GM18499 (cell line): ENCODE measurements around the gene COPS6.
A peak's percentile ranks its signal among the peaks of the same experiment; 100 is the strongest.

Source experiments
- ATAC-seq: cut with Tn5 transposase; IDR thresholded peaks from one replicate; pipeline ENCODE4 v1.9.1; 2021; ENCODE audit warnings: moderate number of reproducible peaks; ENCODE audit not compliant: insufficient read depth, unreplicated experiment

The COPS6 gene

DNA sequence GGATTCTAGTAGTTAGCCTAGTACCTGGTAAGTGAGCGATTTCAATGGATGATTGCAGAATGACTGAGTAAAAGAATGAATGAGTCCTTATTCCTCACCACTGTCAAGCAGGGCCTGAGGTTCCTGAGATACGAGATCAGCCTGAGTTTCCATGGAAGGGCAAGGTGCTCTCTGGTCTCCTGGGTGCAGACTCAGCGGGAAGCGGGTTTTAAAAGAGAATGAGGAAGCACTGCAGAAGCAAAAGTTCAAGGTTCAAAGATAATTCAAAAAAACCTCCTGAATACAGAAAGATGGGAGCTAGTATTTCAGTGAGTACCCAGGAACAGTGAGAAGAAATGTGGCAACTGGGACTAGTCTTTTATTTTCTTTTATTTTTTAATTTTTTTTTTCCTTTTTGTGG is 11.6 kb upstream of the COPS6 start:
- no peak for ATAC-seq

DNA sequence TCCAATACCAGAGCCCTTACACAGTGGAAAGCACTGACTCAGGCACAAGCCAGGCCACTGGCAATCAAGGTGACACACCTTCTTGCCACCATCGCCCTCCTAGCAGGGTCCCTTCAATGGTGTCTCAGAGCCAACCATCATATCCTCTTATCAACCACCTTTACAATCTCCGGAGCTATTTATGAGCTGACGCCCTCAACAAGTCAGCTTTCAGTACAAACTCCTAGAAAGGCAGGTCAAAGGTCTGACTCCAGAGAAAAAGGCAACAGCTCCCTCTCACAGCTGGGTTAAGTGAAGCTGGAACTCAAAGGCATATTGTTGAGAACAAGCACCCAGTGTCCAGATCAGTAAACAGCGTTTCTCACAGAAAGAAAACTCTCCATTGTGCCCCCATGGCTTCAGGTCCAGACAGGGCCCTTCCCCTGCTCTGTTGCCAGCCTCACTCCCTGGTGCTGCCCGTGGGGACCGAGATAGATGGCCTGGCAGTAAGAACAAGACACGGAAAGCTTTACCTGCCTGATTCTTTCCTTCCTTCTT is 9.7 kb upstream of the COPS6 start:
- no peak for ATAC-seq

DNA sequence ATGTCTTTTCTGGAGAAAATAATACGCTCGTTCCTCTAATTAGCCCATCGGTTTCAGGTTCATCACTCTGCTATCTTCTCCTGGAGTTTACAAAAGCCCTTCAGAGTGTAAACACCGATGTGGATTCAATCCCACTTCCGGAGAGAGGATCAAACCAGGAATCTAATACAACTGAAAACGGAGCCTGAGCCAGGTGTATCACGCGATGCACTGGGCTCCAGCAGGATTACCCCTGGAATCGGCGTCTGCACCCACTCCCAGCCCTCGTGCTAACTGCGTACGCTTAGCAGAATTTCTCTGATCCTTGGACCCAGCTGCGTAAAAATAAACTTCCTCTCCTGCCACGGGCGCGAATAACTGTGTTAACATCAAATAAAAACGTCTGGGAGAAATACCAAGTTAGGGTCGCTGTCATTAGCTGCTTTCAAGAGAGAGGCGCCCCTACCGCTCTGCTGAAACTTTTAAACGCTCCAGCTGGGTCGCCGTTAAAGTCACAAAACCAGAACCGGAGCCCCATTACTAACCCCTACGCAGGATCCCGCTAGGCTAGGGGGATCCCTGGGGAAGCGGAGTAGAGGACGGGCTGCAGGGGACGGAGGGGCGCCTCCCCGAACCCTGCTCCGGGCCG is 7.7 kb upstream of the COPS6 start:
- ATAC-seq, result no peak

DNA sequence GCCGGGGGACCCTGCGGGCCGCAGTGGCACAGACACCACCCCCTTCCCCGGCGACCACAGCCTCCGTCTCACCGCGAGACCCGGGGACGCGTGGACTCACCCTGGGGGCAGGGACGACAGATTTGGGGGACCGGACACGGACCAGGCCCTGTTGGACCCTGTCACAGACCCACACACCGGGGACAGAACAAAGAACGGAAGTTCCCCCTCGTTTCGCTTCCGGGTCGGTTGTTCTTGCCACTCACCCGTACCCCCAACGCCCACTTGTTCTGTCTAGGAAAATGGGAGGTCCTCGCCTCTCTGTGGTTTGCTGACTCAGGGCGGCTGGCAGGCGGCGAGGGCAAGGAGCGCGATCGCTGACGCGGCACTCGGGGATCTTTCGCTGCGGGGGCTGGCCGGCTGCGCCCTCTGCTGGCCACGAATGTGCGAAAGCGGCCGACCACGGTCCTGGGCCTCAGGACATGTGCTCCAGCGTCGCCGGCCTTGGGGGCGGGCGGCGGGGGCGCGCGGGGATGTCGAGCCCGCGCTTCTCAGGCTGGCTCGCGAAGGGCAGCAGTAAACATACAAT is 7.2 kb upstream of the COPS6 start, which contains the start of gene ZNF3:
Gene ZNF3 (minus strand): TSS at position 189 of the 568 bp plus-strand sequence. CDS start 4,366 bp downstream, outside the sequence.
- peak; percentile 46 for ATAC-seq

DNA sequence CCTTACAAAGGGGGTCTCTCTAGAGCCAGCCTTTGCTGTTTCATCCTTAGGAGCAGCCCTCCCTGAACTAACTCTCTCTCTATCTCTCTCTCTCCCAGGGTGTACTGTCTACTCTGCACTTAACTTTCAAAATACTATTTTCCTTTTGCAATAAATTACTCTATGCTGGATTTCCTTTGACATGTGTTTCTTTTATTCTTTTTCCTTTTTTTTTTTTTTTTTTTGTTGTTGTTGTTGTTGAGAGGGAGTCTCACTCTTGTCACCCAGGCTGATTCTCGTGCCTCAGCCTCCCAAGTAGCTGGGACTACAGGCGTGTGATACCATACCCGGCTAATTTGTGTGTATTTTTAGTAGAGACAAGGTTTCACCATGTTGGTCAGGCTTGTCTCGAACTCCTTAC is 5.8 kb upstream of the COPS6 start:
- ATAC-seq, result no peak

DNA sequence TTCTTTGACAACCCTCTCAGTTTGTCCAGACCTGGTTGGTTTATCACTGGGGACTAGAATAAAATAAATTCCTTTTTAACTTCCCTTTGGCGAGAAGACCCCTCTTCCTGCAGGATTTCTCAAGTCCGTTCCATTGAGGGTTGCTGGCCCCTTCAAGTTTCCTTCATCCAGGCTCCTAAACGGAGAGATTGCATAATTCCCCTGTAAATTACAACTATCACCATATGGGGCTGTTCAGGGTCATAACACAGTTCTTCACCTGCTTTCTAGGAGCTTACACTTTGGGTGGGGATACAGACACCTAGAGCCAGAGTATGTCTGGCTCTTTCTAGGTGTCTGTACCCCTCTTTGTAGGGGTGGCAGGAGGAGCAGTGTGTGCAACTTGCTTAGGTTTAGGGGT is 3.3 kb upstream of the COPS6 start:
- ATAC-seq, result no peak

DNA sequence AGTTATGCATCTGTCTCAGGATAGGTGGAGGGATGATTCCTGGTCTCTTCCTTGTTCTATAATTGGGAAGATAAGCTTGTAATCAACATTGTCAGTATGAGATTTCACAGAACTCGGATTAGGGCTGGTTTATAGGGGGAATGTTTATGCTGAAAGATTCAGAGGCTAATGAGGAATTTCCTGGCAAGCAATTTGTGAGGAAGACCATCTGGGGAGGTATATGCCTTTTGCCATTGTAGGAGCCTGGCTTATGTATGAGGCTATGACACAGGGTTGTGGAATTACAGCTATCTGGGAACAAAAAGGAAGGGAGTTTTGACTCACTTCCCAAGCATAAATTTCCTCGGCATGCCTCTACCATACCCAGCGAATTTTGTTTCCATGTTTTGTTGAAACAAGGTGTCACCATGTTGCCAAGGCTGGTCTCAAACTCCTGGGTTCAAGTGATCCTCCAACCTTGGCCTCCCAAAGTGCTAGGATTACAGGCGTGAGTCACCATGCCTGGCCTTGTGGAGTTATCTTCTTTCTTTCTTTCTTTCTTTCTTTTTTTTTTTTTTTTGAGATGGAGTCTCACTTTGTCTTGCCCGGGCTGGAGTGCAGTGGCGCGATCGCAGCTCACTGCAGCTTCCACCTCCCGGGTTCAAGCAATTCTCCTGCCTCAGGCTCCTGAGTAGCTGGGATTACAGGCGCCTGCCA is 1.6 kb upstream of the COPS6 start:
- no peak for ATAC-seq

DNA sequence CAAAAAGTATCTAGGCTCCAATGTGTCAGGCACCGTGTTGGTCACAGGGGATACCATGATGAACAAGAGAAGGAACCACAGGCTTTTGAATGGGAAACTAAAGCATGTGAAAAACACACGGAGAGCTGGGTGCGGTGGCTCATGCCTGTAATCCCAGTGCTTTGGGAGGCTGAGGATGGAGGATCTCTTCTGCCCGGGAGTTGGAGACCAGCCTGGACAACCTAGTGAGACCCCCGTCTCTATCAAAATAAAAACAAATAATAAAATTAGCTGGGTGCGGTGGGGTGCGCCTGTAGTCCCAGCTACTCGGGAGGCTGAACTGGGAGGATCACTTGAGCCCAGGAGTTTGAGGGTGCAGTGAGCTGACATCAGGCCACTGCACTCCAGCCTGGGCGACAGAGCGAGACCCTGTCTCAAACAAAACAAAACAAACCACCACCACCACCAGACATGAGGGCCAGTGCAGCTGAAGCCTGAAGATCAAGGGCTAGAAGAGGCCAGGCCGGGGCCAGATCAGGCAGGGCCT is 611 bp upstream of the COPS6 start:
- ATAC-seq, result no peak

DNA sequence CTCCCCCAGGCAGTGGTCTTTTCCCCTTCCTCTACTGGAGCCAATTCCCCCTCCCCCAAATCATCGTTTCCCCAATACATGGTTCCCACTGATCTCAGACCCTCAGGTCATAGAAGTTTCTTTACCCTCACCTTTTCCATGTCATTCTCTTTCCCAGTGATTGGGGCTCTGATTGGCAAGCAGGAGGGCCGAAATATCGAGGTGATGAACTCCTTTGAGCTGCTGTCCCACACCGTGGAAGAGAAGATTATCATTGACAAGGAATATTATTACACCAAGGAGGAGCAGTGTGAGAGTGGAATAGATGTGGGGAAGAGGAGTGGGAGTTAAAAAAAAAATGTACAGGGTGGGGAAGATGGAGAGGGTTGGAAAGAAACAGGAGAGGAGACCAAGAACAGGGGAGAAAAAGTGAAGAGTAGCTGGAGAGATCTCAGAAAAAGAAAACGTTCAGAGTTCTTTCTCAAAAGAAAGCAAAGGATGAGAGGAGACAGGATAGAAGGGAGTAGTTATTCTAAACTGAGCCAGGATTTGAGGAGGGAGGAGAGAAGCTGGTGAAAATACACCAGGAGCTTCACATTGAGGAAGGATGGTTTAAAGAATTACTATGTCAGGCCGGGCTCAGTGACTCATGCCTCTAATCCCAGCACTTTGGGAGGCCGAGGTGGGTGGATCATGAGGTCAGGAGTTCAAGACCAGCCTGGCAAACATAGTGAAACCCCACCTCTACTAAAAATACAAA is 858 bp downstream of the COPS6 start:
- ATAC-seq, result no peak

DNA sequence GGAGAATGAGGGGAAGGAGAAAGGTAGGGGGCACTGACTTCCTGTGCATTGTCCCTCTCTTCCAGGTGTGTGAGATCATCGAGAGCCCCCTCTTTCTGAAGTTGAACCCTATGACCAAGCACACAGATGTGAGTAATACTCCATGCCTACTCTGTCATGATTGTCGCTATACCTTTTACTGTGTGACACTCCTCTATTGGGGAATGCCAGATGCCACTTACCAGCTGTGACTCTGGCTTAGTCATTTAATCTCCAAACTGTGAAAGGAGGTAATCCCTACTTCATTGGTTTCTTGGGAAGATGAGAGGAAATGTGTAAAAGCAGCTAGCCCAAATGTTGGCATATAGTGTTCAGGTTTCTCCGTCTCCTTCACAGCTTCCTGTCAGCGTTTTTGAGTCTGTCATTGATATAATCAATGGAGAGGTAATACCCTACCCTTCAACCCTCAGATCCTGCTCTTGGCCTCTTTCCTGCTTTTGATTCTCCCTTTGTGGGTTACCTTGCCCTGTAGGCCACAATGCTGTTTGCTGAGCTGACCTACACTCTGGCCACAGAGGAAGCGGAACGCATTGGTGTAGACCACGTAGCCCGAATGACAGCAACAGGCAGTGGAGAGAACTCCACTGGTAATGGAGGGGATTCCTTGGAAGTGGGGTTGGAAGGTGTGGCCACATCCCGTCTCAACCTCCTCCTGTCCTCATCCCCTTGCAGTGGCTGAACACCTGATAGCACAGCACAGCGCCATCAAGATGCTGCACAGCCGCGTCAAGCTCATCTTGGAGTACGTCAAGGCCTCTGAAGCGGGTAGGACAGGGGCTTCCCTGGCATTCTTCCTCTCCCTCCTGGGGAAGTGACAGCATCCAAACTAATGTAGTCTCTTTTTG is 2.0 kb downstream of the COPS6 start:
- ATAC-seq, result no peak

DNA sequence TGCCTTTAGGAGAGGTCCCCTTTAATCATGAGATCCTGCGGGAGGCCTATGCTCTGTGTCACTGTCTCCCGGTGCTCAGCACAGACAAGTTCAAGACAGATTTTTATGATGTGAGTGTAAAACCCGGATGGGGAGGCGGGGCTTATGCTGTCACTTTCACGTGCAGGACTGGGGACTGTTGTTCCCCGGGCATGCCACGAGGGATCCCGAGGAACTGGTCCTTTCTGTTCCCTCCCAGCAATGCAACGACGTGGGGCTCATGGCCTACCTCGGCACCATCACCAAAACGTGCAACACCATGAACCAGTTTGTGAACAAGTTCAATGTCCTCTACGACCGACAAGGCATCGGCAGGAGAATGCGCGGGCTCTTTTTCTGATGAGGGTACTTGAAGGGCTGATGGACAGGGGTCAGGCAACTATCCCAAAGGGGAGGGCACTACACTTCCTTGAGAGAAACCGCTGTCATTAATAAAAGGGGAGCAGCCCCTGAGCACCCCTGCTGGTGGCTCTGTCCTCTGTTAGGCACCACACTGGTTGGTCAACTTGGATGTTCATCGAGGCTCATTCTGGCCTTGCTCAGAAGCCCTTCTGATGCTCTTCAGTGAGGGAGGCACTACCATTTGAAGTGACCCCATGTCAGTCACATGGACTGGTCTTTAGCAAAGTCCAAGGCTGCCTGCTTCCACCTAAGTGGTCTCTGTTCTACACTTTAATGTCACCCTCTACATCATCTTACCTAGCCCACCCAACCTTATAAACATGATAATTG is 2.8 kb downstream of the COPS6 start:
- ATAC-seq, result no peak

DNA sequence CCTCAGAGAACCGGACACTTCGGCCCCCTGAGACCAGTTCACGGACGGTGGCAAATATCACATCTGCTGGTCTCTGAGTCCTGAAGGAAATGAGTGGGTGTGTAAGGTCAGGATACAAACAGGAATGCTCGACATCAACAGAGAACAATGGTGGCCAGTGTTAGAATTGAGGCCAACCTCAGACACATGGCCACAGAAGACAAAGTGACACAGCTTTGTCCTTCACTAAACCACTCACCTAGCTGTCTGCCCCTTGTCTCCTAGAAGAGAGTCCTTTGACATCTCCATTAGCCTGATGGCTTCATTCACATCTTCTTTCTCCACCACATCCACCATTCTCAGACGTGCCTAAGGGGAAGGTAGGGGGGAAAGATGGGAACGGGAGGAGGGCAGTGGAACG is 4.3 kb downstream of the COPS6 start:
- ATAC-seq, result no peak

DNA sequence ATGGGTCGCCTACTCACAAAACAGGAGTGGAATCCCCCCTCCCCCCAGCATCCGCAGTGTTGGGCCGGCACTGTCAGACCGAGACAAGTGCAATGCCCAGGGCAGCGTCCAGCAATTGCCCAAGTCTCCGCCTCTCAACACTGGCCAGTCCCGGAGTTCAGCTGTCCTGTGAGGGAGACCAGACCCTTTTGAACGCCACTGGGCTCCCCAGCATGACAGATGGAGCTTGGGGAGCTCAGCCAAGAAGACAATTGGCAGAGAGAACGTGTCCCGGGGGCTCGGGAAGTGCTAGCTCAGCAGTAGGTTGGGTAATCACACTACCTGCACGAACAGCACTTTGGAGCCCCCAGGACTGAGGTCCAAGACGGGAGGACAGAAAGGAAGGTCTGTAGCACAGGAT is 4.7 kb downstream of the COPS6 start:
- no peak for ATAC-seq

DNA sequence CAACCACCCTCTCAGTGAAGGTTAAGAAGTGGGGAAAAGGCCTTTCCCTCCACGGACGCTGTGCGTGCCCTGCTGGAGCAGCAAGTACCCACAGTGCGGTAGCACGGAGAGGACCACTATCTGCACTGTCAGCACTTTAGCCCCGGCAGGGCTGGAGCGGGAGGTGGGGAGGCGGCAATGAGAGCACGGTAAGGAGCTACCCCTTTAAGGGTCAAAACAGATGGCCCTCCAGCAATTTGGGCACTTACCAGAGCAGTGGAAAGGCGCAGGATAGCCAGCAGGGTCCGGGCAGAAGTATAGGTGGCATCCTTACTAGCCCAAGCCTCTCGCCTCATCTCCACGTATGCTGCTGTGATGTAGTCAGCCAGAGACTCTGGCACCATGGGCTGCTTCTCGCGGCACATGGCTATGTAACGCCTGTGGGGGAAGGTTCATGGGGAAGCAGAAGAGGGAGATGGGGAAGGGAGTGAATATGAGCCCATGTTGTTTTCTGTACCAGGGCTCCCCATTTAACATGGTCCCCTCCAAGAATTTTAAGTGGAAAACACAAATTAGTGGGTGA is 5.2 kb downstream of the COPS6 start:
- no peak for ATAC-seq

DNA sequence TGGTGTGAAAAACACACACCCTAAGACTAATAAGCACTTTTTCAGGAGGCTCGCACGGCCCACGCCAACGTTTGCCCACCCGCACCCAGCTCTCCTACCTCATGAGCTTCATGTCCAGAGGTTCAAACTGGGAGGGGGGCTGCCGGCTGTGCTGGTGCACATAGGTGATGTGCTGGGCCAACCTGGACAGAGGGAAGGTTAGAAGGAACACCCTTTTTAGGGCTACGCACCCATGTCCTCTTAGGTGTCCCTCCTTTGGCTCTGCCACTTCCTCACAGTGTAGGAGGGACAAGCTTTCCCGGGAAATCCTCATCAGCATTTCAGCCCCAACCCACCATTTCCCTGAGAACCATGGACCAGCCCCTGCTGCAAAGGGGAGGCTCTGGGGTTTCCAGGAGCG is 6.5 kb downstream of the COPS6 start:
- no peak for ATAC-seq

DNA sequence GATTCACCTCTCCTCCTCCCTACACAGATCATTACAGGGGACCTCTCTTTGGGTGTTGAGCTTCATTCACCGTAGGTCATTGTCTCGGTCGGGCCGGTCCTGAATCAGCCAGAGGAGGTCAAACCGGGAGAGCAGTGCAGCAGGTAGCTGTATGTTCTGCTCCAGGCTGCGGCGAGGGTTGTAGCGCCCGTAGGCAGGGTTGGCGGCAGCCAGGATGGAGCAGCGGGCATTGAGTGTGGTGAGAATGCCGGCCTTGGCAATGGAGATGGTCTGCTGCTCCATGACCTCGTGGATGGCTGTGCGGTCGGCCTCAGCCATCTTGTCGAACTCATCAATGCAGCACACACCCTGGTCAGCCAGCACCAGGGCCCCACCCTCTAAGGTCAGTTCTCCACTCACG is 6.9 kb downstream of the COPS6 start:
- ATAC-seq, result no peak

DNA sequence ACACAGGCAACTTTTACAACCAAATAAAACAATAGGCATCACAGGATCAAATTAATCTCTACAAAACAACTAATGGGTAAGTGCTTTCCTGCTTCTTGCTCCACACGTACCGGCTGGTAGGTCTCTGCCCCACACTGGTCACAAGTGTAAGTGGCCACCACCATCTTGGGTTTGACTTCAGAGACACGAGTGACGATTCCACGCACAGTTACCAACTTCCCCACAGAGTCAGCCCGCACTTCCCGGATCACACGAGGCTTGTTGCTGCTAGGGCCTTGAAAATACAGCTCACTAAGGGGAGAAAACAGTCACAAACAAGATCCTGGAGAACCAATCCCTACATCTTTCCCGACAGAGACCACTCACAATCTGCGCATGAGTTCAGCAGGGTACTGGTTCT is 10.1 kb downstream of the COPS6 start:
- no peak for ATAC-seq

DNA sequence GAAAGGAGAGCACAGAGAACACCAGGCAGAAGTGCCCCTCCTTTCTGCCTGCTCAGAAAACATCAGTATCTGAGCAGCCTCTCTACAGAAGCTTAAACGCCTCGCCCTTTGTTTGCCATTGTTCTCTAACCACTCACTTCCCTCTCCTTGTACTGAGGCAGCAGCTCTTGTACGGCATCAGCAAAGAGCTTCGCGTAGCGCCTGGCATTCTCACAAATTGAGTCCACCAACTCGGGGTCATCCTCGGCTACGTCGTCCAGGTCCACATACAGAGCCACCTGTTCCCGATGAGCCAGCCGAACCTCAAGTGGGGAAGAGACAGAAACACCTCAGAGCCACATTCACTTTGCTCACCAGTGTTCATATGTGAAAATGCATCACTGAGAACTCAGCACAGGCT is 10.7 kb downstream of the COPS6 start:
- ATAC-seq, result no peak
